Smooth muscle cell (in vitro differentiated cells): Measurements from ENCODE around the gene GAL3ST3. TPM values are rescaled to one million over a fixed set of nuclear protein-coding genes. Genes with fewer than 3 reads are reported as not detected.
"Not testable (repeated sequence)": the region's sequence is repeated elsewhere in the genome, so short reads cannot be mapped to it uniquely, and the experiment has no call there.

Experiments used
- DNase-seq: peaks from one replicate; lab custom pipeline; 2025; ENCODE audit not compliant: unreplicated experiment; lab: John Stamatoyannopoulos, UW
- H2AFZ ChIP-seq: fragments of 200-600 bp; sonication (generic); 2 replicates; pipeline ENCODE4 v1.6.0; 2016; ENCODE audit warnings: antibody characterized with exemption, low read depth, mild to moderate bottlenecking
- H3F3A ChIP-seq: fragments of 200-600 bp; sonication (generic); 2 replicates; pipeline ENCODE4 v1.6.0; 2017; ENCODE audit warnings: antibody characterized with exemption, low read depth
- H3K27ac ChIP-seq: fragments of 200-600 bp; sonication (generic); 2 replicates; pipeline ENCODE4 v1.5.1; 2016; ENCODE audit warnings: low read depth, mild to moderate bottlenecking
- H3K27me3 ChIP-seq: fragments of 200-600 bp; sonication (generic); 2 replicates; pipeline ENCODE4 v1.6.1; 2016; ENCODE audit warnings: low read depth, mild to moderate bottlenecking
- H3K36me3 ChIP-seq: fragments of 200-600 bp; sonication (generic); 2 replicates; pipeline ENCODE4 v1.5.1; 2016; ENCODE audit warnings: low read depth
- H3K4me1 ChIP-seq: fragments of 200-600 bp; sonication (generic); 2 replicates; pipeline ENCODE4 v1.5.1; 2016; ENCODE audit warnings: low read depth
- H3K4me2 ChIP-seq: fragments of 200-600 bp; sonication (generic); 2 replicates; pipeline ENCODE4 v1.6.0; 2016; ENCODE audit warnings: mild to moderate bottlenecking
- H3K4me3 ChIP-seq: fragments of 200-600 bp; sonication (generic); 2 replicates; pipeline ENCODE4 v1.5.1; 2016; ENCODE audit warnings: mild to moderate bottlenecking
- H3K79me2 ChIP-seq: fragments of 200-600 bp; sonication (generic); 2 replicates; pipeline ENCODE4 v1.6.0; 2016; ENCODE audit warnings: low read depth, mild to moderate bottlenecking
- H3K9ac ChIP-seq: fragments of 200-600 bp; sonication (generic); 2 replicates; pipeline ENCODE4 v1.6.0; 2016; ENCODE audit warnings: low read depth
- H3K9me3 ChIP-seq: fragments of 200-600 bp; sonication (generic); replicated peaks from 2 replicates; pipeline ENCODE4 v1.5.1; 2016; ENCODE audit warnings: low read depth
- H4K20me1 ChIP-seq: fragments of 200-600 bp; sonication (generic); 2 replicates; pipeline ENCODE4 v1.6.0; 2016; ENCODE audit warnings: low read depth
- WGBS: methylation state at CpG from one replicate; pipeline ENCODE4 v1.1.7; 2016; ENCODE audit warnings: low lambda C conversion rate; 5-methylcytosine and 5-hydroxymethylcytosine counted together
- polyA plus RNA-seq: library from polyadenylated mRNA; unstranded; fragments of >200 nt; fragmentation: Nextera tagmentation; extraction: Ambion mirVana; gene quantifications from 2 replicates; pipeline ENCODE4 v1.2.1, GENCODE V29; 2016
- total RNA-seq: library from RNA; depleted of rRNA; stranded (reverse); fragments of >200 nt; gene quantifications from 2 replicates; pipeline ENCODE4 v1.2.3, GENCODE V29; 2014
- TF ChIP-seq, protein P1 (sequence below): fragments of 200-600 bp; sonication (generic); IDR thresholded peaks from 2 replicates; pipeline ENCODE4 v1.5.1; 2017; ENCODE audit warnings: borderline replicate concordance, mild to moderate bottlenecking, antibody characterized with exemption; ENCODE audit not compliant: insufficient read depth, poor library complexity, severe bottlenecking

GAL3ST3 gene, protein sequence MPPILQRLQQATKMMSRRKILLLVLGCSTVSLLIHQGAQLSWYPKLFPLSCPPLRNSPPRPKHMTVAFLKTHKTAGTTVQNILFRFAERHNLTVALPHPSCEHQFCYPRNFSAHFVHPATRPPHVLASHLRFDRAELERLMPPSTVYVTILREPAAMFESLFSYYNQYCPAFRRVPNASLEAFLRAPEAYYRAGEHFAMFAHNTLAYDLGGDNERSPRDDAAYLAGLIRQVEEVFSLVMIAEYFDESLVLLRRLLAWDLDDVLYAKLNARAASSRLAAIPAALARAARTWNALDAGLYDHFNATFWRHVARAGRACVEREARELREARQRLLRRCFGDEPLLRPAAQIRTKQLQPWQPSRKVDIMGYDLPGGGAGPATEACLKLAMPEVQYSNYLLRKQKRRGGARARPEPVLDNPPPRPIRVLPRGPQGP
- 0.27 TPM in 1 of 2 replicates, not detected in the other for total RNA-seq
- polyA plus RNA-seq = 0.23 TPM in 1 of 2 replicates, not detected in the other

DNA sequence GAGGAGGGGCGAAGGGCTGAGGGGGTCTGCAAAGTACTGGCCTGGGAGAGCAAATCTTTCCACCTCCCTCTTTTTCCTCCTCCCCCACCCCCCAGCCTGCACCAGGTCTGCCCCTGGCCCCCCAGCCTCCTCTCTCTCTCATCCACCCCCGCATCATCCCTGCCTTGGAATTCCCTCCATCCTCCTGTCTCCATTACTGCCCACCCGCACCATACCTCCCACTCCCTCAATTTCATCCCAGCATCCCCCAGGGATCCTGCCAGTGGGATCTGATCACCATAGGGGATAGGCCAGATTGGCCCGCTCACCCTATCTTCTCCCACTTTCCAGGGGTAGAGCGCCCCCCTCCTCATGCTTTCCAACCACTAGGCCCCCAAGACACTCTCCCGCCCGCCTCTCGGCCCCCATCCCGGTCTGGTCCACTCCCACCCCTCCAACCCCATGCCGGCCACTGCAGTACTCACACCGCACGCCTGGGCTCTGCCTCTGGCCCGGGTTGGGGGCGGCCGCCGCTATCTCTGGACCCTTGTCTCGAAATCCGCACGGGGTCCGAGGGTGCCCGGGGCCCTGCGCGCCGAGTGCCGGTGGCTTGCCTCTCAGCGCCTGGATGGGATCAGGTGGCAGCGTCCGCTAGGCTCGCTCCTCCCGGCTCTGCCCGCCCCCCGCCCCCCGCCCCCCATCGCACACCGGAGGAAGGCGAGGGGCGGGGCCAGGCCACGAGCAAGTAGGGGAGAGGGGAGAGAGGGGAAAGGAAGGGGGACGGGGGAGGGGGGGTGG is at the start of gene GAL3ST3:
TSS of gene GAL3ST3 (minus strand) at position 615 of the 777 bp plus-strand sequence. CDS start 3,746 bp downstream, outside the sequence.
- 7% methylated on average over 21 of the region's 39 CpGs for WGBS
- H3K4me2 ChIP-seq = peak within 1 kb of the TSS; percentile 83
- no peaks in the 10 kb centered on the region for H4K20me1 ChIP-seq
- no peak within 1 kb of the TSS for H3K27ac ChIP-seq
- H2AFZ ChIP-seq = no peak within 1 kb of the TSS
- H3K36me3 ChIP-seq = no peaks in the 10 kb centered on the region
- H3K9me3 ChIP-seq = no peaks in the 10 kb centered on the region
- peaks cover 3% of the 10 kb centered on the region for H3K27me3 ChIP-seq
- H3K4me3 ChIP-seq = peak within 1 kb of the TSS; percentile 34
- TF ChIP-seq, protein P1, sequence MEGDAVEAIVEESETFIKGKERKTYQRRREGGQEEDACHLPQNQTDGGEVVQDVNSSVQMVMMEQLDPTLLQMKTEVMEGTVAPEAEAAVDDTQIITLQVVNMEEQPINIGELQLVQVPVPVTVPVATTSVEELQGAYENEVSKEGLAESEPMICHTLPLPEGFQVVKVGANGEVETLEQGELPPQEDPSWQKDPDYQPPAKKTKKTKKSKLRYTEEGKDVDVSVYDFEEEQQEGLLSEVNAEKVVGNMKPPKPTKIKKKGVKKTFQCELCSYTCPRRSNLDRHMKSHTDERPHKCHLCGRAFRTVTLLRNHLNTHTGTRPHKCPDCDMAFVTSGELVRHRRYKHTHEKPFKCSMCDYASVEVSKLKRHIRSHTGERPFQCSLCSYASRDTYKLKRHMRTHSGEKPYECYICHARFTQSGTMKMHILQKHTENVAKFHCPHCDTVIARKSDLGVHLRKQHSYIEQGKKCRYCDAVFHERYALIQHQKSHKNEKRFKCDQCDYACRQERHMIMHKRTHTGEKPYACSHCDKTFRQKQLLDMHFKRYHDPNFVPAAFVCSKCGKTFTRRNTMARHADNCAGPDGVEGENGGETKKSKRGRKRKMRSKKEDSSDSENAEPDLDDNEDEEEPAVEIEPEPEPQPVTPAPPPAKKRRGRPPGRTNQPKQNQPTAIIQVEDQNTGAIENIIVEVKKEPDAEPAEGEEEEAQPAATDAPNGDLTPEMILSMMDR = no peak
- H3K4me1 ChIP-seq = peaks cover 19% of the 10 kb centered on the region
- H3K9ac ChIP-seq = no peak within 1 kb of the TSS
- peaks cover 11% of the 10 kb centered on the region for H3F3A ChIP-seq
- DNase-seq = no peak
- peaks cover 16% of the 10 kb centered on the region for H3K79me2 ChIP-seq

DNA sequence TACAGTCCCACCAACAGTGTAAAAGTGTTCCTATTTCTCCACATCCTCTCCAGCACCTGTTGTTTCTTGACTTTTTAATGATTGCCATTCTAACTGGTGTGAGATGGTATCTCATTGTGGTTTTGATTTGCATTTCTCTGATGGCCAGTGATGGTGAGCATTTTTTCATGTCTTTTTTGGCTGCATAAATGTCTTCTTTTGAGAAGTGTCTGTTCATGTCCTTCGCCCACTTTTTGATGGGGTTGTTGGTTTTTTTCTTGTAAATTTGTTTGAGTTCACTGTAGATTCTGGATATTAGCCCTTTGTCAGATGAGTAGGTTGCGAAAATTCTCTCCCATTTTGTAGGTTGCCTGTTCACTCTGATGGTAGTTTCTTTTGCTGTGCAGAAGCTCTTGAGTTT is 43.2 kb upstream of the GAL3ST3 start:
- not testable (repeated sequence) for H3K9me3 ChIP-seq

DNA sequence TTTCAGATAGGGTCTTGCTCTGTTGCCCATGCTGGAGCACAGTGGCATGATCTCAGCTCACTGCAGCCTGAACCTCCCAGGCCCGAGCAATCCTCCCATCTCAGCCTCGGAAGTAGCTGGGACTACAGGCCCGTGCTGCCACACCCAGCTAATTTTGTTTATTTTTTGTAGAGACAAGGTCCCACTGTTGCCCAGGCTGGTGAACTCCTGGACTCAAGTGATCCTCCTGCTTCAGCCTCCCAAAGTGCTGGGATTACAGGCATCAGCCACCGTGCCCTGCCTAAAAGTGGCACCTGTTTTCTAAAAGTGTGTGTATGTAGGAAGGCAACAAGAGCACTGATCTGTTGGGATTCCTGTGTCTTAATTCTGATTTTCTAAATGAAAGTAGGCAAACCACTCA is 41.3 kb upstream of the GAL3ST3 start:
- Histone ChIP-seq H3K36me3 (peaks cover 3% of the 10 kb centered on the region), H3K9me3 (no peaks in the 10 kb centered on the region), H3K4me2 (no peak overlapping the region), H3K4me3 (no peak overlapping the region), H3K27me3 (no peaks in the 10 kb centered on the region), H3K4me1 (peaks cover 2% of the 10 kb centered on the region), H3K79me2 (peaks cover 62% of the 10 kb centered on the region), H2AFZ (no peak overlapping the region), H3F3A (no peaks in the 10 kb centered on the region), H4K20me1 (peaks cover 52% of the 10 kb centered on the region), H3K9ac (no peak overlapping the region), H3K27ac (no peak overlapping the region)
- 96% methylated on average over 4 of the region's 4 CpGs for WGBS
- TF ChIP-seq, protein P1 = no peak
- no peak for DNase-seq

More for the DNA sequence above, 43.2 kb upstream of the GAL3ST3 start:
- not testable (repeated sequence) for H3K9ac ChIP-seq, H3K4me1 ChIP-seq, H3F3A ChIP-seq, H3K36me3 ChIP-seq, H3K27ac ChIP-seq, H3K27me3 ChIP-seq, H2AFZ ChIP-seq, H3K4me2 ChIP-seq, H3K4me3 ChIP-seq, DNase-seq
- Histone ChIP-seq H4K20me1 (peaks cover 55% of the 10 kb centered on the region), H3K79me2 (peaks cover 63% of the 10 kb centered on the region)
- 96% methylated on average over 2 of the region's 2 CpGs for WGBS

DNA sequence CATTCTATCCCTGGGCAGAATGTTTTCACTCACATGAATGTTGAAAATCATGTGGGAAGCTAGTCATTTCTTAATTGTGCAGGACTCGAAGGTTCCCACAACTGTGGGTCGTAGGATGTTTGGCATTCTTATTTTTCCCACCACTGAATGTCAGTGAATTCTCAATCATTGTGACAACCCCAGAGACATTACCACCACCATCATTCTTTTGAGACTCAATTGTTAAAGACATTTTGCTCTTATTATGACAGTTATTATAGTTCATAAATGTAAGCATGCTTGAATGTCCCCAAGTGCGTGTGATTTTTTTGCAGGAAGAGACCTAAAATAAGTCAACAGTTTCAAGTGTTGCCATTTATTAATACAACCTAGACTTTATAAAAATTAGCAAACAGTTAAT is 40.1 kb upstream of the GAL3ST3 start:
- H3K27me3 ChIP-seq = no peaks in the 10 kb centered on the region
- peaks cover 3% of the 10 kb centered on the region for H3K36me3 ChIP-seq
- H3K4me2 ChIP-seq = no peak overlapping the region
- WGBS = 78% methylated on average over 3 of the region's 3 CpGs
- TF ChIP-seq, protein P1 = no peak
- DNase-seq = no peak
- no peak overlapping the region for H3K27ac ChIP-seq
- no peak overlapping the region for H2AFZ ChIP-seq
- no peak overlapping the region for H3K9ac ChIP-seq
- peaks cover 73% of the 10 kb centered on the region for H3K79me2 ChIP-seq
- H3K4me1 ChIP-seq = peaks cover 13% of the 10 kb centered on the region
- H3K9me3 ChIP-seq = no peaks in the 10 kb centered on the region
- peaks cover 64% of the 10 kb centered on the region for H4K20me1 ChIP-seq
- H3F3A ChIP-seq = no peaks in the 10 kb centered on the region
- H3K4me3 ChIP-seq = no peak overlapping the region
